ENCODE data around the gene TBC1D12.

GRCh38 chr10:94357193-94357592 lies 45.1 kb upstream of the TBC1D12 start:
- no peak for TF ChIP-seq POLR2A (IDR thresholded peaks at IDR 0.05)
- TF ChIP-seq CTCF (IDR thresholded peaks at IDR 0.05), result no peak
- no peak for TF ChIP-seq POLR2AphosphoS5 (IDR thresholded peaks at IDR 0.05)
- TF ChIP-seq EP300 (IDR thresholded peaks at IDR 0.05), result no peak

Data from suprapubic skin (tissue), 4 donors.